IPS-15b (cell line): ENCODE results near the gene TAL2.

Experiments
- H3K27me3 ChIP-seq: one replicate; pipeline ENCODE4 v1.6.1; 2013; ENCODE audit warnings: low read length; ENCODE audit not compliant: control insufficient read depth, insufficient read depth
- H3K36me3 ChIP-seq: one replicate; pipeline ENCODE4 v1.6.1; 2013; ENCODE audit warnings: low read length; ENCODE audit not compliant: control insufficient read depth, insufficient read depth
- H3K4me1 ChIP-seq: one replicate; pipeline ENCODE4 v1.6.1; 2013; ENCODE audit warnings: mild to moderate bottlenecking, low read length; ENCODE audit not compliant: control insufficient read depth, insufficient read depth
- H3K4me3 ChIP-seq: one replicate; pipeline ENCODE4 v1.5.1; 2013; ENCODE audit warnings: low read depth, low read length
- H3K9ac ChIP-seq: one replicate; pipeline ENCODE4 v1.6.1; 2013; ENCODE audit warnings: low read depth, mild to moderate bottlenecking, low read length
- H3K9me3 ChIP-seq: one replicate; pipeline ENCODE4 v1.6.1; 2013; ENCODE audit warnings: mild to moderate bottlenecking, low read length; ENCODE audit not compliant: control insufficient read depth, insufficient read depth

TAL2 gene

DNA sequence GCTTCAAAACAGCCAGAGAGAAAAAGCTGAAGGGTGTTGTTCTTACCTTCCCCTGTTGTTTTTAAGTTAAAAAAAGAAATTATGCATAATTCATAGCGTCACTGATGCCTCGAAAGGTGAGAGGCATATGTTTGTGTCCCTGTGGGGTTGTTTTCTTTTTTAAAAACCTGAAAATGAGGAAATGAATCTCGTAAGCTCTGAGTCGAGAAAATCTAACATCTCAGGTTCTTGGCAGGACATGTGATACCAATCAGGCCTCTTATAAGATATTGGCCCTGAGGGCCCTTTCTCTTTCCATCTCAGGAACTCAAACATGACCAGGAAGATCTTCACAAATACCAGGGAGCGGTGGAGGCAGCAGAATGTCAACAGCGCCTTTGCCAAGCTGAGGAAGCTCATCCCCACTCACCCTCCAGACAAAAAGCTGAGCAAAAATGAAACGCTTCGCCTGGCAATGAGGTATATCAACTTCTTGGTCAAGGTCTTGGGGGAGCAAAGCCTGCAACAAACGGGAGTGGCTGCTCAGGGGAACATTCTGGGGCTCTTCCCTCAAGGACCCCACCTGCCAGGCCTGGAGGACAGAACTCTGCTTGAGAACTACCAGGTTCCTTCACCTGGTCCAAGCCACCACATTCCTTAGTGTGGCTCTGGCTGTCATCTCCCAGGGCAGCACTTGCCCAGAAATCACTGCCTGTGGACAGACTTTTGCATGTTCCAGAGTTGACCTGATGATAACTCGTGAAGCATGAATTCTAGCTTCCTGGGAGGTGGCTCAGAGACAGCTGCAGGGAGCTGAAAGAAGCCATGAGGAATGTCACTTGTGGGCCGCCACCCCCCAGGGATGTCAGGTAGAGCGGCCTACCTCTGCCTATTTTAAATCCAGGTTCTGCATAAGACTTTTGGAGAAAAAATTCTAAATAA lies at the start of gene TAL2:
Gene TAL2, plus strand, starts transcription at position 274 of the 921 bp plus-strand sequence. Its CDS starts 40 bp downstream, at position 314.
- no peaks in the 10 kb centered on the region for H3K36me3 ChIP-seq

GRCh38 chr9:105621001-105621400 lies 41.3 kb upstream of the TAL2 start:
- Histone ChIP-seq H3K36me3 (no peaks in the 10 kb centered on the region), H3K9ac (no peak overlapping the region), H3K27me3 (no peaks in the 10 kb centered on the region), H3K4me3 (no peak overlapping the region), H3K4me1 (no peaks in the 10 kb centered on the region), H3K9me3 (no peaks in the 10 kb centered on the region)

More for the DNA sequence above, at the start of gene TAL2:
- Histone ChIP-seq H3K9me3 (no peaks in the 10 kb centered on the region), H3K4me3 (no peak within 1 kb of the TSS), H3K9ac (no peak within 1 kb of the TSS), H3K27me3 (peaks cover 15% of the 10 kb centered on the region), H3K4me1 (no peaks in the 10 kb centered on the region)

DNA sequence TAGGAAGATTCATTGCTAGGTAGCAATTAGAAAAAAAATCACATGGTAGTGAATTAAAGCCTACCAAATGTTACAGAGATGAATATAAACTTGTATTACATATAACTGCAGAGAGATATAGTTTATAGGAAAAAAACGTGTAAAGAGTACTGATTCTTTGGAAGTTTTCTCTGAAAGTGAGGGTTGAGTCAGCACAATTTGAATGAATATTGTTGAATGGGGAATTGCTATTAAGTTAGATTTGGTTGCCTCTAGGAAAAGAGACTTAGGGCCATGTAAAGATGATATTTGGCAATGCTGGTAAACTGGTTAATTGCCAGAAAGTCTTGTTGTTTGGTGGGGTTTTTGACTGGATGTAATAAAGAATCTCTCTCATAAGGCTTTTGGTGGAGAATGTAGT lies 37.2 kb upstream of the TAL2 start:
- H3K36me3 ChIP-seq: no peaks in the 10 kb centered on the region

DNA sequence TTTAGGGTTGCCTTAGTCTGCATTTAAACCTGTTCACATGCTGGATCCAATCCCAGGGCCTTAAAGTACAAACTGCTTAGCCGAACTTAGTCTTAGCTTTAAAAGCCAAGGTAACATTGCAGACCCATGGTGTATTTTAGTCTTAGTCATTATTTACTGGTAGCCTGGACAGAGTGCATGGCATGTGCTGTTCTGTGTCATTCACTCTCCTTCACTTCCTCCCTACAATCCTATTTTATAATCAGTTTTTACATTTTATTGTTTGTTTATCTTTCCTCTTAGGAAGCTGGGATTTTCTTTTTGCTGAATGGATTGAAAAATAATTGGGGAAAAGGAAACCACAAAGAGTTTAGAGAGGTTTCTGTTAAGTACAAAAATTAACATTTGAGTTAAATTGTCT lies 29.4 kb upstream of the TAL2 start:
- no peak overlapping the region for H3K4me3 ChIP-seq
- no peaks in the 10 kb centered on the region for H3K27me3 ChIP-seq
- no peaks in the 10 kb centered on the region for H3K4me1 ChIP-seq
- H3K9ac ChIP-seq: no peak overlapping the region
- no peaks in the 10 kb centered on the region for H3K9me3 ChIP-seq
- no peaks in the 10 kb centered on the region for H3K36me3 ChIP-seq

More for the DNA sequence above, 37.2 kb upstream of the TAL2 start:
- H3K9ac ChIP-seq: no peak overlapping the region
- H3K27me3 ChIP-seq: no peaks in the 10 kb centered on the region
- H3K9me3 ChIP-seq: no peaks in the 10 kb centered on the region
- no peak overlapping the region for H3K4me3 ChIP-seq
- no peaks in the 10 kb centered on the region for H3K4me1 ChIP-seq

GRCh38 chr9:105633411-105633810 lies 28.8 kb upstream of the TAL2 start:
- no peaks in the 10 kb centered on the region for H3K4me1 ChIP-seq
- H3K9me3 ChIP-seq: no peaks in the 10 kb centered on the region
- no peaks in the 10 kb centered on the region for H3K27me3 ChIP-seq
- H3K36me3 ChIP-seq: no peaks in the 10 kb centered on the region
- no peak overlapping the region for H3K9ac ChIP-seq
- no peak overlapping the region for H3K4me3 ChIP-seq

GRCh38 chr9:105636331-105636730 lies 25.9 kb upstream of the TAL2 start:
- H3K9me3 ChIP-seq: no peaks in the 10 kb centered on the region

GRCh38 chr9:105637787-105638395 lies 24.4 kb upstream of the TAL2 start:
- Histone ChIP-seq H3K4me3 (no peak overlapping the region), H3K4me1 (no peaks in the 10 kb centered on the region), H3K27me3 (no peaks in the 10 kb centered on the region), H3K9ac (no peak overlapping the region), H3K9me3 (no peaks in the 10 kb centered on the region), H3K36me3 (no peaks in the 10 kb centered on the region)

More at GRCh38 chr9:105636331-105636730, 25.9 kb upstream of the TAL2 start:
- H3K9ac ChIP-seq: no peak overlapping the region
- no peaks in the 10 kb centered on the region for H3K27me3 ChIP-seq
- H3K36me3 ChIP-seq: no peaks in the 10 kb centered on the region
- no peaks in the 10 kb centered on the region for H3K4me1 ChIP-seq
- no peak overlapping the region for H3K4me3 ChIP-seq

- no peaks in the 10 kb centered on the region for H3K9me3 ChIP-seq
Measured at GRCh38 chr9:105639936-105640335, 22.3 kb upstream of the TAL2 start.

GRCh38 chr9:105643795-105644194 lies 18.5 kb upstream of the TAL2 start:
- no peaks in the 10 kb centered on the region for H3K36me3 ChIP-seq
- peaks cover 2% of the 10 kb centered on the region for H3K4me1 ChIP-seq
- no peaks in the 10 kb centered on the region for H3K27me3 ChIP-seq
- H3K4me3 ChIP-seq: no peak overlapping the region
- no peaks in the 10 kb centered on the region for H3K9me3 ChIP-seq
- no peak overlapping the region for H3K9ac ChIP-seq

More at GRCh38 chr9:105639936-105640335, 22.3 kb upstream of the TAL2 start:
- no peaks in the 10 kb centered on the region for H3K4me1 ChIP-seq
- H3K36me3 ChIP-seq: no peaks in the 10 kb centered on the region
- H3K4me3 ChIP-seq: no peak overlapping the region
- H3K27me3 ChIP-seq: no peaks in the 10 kb centered on the region
- H3K9ac ChIP-seq: no peak overlapping the region

GRCh38 chr9:105646879-105647594 lies 15.2 kb upstream of the TAL2 start:
- Histone ChIP-seq H3K36me3 (no peaks in the 10 kb centered on the region), H3K4me3 (no peak overlapping the region), H3K9ac (no peak overlapping the region), H3K27me3 (no peaks in the 10 kb centered on the region), H3K4me1 (peaks cover 8% of the 10 kb centered on the region), H3K9me3 (no peaks in the 10 kb centered on the region)

GRCh38 chr9:105647595-105648349 lies 14.5 kb upstream of the TAL2 start:
- Histone ChIP-seq H3K9ac (no peak overlapping the region), H3K4me1 (peaks cover 8% of the 10 kb centered on the region), H3K36me3 (no peaks in the 10 kb centered on the region), H3K9me3 (no peaks in the 10 kb centered on the region), H3K4me3 (no peak overlapping the region), H3K27me3 (no peaks in the 10 kb centered on the region)
